Fibroblast of gingiva (primary cell): ENCODE measurements around the gene MRPS5.

Source experiments
- DNase-seq: peaks from one replicate; pipeline ENCODE4 v3.0.0-alpha.2; 2011; ENCODE audit warnings: low read depth

MRPS5 gene

GRCh38 chr2:95059656-95060370 is 61.8 kb downstream of the MRPS5 start:
- no peak for DNase-seq

DNA sequence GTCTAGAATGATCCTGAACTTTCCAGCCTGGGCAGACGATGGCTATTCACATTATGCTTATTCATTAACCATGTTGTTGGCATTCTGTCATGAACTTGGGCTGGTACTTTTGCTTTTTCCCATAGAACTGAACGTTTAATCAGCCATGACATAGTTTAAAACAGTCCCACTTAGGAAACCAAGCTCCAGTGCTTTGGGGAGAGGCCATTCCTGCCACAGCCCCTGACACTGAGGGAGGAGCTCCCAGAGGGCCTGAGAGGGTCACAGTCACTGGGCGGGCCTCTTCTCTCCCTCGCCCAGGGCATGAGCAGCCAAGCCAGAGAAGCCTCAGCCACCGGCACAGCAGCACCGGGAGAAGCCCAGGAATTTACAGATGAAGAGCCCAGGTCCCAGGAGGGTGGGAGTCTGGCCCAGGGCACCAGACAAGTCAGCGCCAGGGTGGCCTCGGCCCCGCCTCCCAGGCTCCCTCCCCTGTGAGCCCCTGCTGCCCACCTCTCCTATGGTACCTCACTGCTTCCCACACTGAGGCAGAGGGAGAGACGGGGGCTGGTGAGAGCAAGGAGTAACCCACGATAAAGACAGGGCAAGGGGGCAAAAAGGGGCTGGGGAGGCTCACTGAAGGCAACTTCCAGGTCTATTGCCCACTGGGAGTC is 62.5 kb downstream of the MRPS5 start:
- no peak for DNase-seq

GRCh38 chr2:95058466-95058988 is 63.1 kb downstream of the MRPS5 start:
- no peak for DNase-seq

DNA sequence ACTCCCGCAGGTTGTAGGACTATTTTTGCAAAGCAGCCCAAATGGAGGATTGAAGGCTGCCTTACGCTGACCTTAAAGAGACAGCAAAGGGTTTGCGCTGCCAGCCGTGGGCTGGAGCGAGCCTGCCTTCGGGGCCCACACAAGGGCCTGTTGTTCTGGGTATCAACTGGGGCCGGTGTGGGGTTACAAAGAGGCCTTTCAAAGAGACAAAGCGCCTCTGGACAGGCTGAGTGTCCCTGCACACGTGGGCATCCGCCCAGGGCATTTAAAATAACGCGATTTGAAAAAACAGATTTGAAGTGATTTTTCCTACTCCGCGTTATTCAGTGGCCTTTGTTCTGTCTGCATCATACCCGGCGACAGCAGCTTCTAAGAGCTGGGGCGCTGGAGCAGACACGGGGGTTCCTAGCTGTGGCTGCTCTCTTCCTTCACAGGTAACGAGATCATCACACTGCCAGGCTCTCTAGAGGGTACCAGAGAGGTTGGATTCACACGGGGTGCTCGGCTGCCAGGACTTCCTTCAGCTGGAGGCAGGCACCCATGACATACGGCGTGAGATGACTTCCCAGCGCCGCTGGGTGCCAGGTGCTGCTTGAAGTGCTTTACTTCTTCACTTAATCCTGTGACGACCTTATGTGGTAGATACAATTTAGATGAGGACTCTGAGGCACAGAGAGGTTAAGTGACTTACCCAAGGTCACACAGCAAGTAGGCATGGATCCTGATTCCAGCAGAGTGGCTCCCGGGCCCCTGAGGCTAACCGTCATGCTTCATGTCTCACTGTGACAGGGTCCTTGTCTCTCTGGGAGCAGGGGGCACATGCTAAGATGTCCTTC is 63.9 kb downstream of the MRPS5 start:
- no peak for DNase-seq

- no peak for DNase-seq
Observed at GRCh38 chr2:95056461-95057459, 64.8 kb downstream of the MRPS5 start.

DNA sequence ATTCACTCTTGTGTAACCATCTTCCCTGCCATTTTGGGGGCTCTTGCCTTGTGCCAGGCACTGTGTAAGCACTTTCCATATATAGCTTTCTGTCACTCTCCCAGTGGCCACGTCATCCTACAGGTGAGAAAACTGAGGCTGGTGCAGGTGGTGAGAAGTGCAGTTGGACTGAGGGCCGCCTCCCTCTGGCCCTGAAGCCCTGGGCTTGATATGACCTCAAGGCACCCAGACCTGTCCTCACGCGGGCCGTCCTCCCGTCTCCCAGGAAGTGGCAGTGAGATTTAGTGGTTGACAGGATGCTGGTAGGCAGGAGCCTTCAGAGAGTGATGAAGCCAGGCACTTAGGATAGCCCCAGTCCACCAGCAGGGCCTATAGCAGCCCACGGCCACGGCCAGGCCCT is 65.6 kb downstream of the MRPS5 start:
- no peak for DNase-seq

- DNase-seq, result no peak
Observed at GRCh38 chr2:95055262-95055661, 66.3 kb downstream of the MRPS5 start.

- no peak for DNase-seq
Observed at GRCh38 chr2:95054016-95054415, 67.6 kb downstream of the MRPS5 start.

GRCh38 chr2:95053543-95053942 is 68.1 kb downstream of the MRPS5 start:
- DNase-seq, result no peak

DNA sequence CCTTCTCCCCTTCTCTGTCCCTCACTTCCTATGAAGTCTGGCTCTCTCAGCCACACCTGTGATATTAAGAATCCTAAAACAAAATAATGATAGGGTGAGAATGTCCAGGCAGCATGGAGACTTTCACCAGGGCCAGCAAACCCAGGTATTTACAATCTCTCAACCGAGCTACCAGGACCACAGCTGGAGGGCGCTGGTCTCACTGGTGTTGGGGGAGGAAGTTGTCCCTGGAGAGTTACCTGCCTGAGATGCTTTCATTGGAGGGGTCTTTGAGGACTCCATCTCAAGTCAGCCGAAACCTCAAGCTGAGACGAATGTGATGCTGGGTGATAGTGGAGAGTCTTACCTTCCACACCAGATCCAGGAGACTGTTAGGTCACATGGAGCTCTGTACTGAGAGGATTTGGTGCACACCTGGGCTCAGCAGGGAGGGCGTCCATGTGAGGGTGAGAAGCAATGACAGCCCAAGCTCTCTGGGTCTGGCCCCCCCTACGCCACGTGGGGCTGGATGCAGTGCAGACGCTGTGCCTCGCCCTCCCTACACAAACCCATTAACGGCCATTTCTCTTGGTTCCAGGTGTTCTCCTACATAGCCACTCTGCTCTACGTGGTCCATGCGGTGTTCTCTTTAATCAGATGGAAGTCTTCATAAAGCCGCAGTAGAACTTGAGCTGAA is 68.7 kb downstream of the MRPS5 start:
- no peak for DNase-seq

- DNase-seq, result no peak
Observed at GRCh38 chr2:95052307-95052706, 69.3 kb downstream of the MRPS5 start.

- DNase-seq, result no peak
Observed at GRCh38 chr2:95051626-95052025, 70.0 kb downstream of the MRPS5 start.

GRCh38 chr2:95050385-95051300 is 71.0 kb downstream of the MRPS5 start:
- no peak for DNase-seq

DNA sequence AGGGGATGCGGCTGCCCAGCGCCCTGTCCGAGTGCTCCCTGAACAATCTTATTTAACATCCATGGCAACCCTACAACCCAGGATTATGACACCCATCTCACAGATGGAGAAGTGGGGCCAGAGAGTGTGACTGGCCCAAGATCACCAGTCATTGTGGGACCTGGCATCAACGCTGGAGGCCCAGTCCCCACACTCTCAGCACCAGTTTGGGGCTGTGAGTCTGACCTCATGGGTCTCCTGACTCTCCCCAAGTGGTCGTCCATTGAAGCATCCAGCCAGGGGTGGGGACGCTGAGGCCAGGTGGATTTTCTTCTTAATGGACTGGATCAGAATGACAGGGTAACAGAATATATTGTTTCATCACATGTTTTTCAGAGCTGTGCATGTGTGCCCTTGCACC is 71.6 kb downstream of the MRPS5 start:
- DNase-seq, result no peak

- no peak for DNase-seq
Observed at GRCh38 chr2:95049683-95049955, 72.0 kb downstream of the MRPS5 start.

DNA sequence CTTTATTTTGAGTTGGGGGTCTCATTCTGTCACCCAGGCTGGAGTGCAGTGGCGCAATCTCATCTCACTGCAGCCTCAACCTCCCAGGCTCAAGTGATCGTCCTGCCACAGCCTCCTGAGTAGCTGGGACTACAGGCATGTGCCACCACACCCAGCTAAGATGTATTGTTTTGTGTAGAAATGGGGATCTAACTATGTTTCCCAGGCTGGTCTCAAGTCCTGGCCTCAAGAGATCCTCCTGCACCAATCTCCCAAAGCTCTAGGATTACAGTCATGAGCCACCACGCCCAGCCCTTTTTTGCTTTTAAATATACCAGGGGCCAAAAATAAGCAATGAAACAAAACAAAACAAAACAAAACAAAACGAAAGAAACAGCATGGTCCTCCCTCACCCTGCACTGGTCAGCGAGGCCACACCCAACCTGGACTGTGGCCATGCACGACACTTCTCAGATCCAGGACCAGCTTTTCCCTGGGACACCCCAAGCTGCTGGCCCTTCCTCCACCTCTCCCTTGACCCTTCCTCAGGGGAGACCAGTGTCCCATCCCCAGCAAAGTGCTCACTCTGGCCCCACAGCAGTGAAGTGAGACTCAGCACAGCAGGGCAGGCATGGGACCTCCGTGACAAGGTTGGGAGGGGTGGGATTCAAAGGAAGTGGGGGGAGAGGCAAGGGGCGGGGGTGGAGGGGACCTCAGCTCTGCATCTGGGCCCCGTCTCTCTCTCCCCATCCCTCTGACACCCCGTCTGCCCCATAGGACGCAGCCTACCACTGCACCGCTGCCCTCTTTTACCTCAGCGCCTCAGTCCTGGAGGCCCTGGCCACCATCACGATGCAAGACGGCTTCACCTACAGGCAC is 72.6 kb downstream of the MRPS5 start:
- no peak for DNase-seq

DNA sequence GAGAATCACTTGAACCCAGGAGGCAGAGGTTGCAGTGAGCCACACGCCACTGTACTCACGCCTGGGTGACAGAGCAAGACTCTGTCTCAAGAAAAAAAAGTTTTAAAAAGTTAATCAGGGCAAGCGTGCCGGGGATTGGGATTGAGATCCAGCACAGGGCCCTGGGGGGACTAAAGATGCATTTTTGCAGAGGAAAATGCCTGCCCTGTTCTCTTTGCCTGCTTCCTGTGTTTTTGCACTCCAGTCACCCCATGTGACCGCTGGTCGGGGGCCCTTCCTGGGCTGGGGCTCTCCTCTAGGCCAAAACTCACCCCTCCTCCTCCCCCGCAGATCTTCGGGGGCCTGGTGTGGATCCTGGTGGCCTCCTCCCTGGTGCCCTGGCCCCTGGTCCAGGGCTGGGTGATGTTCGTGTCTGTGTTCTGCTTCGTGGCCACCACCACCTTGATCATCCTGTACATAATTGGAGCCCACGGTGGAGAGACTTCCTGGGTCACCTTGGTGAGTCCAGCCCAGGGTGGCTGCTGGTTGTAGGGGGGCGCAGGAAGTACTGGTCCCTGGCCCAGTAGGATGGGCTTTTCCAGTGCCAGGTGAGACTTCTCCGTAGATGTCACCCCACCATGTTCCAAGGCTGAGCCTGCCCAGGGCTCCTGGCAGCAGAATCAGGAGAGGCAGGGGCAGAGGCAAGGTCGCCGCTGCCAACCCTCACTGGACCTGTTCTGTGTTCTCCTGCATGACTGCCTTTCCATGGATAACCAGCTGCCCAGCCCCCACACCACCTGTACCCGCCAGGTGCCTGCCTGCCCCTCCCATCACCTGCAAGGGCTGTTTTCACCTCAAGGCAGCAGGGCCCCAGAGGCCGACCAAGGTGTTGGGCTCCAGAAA is 73.7 kb downstream of the MRPS5 start:
- no peak for DNase-seq
